GM12864 (cell line): ENCODE data around the gene NKG7.

ENCODE experiments used
- DNase-seq: peaks from one replicate; pipeline ENCODE4 v3.0.0-alpha.2; 2011; ENCODE audit warnings: low read depth
- H3K4me3 ChIP-seq: 2 replicates; pipeline ENCODE4 v1.5.1; 2011; ENCODE audit warnings: mild to moderate bottlenecking, low read depth, low read length, control low read depth
- TF ChIP-seq, protein P1 (sequence below): IDR thresholded peaks from 2 replicates; pipeline ENCODE4 v1.5.1; 2011; ENCODE audit warnings: low read depth, mild to moderate bottlenecking, moderate library complexity, low read length, control low read depth, inconsistent platforms; ENCODE audit errors: missing control alignments

Gene NKG7

DNA sequence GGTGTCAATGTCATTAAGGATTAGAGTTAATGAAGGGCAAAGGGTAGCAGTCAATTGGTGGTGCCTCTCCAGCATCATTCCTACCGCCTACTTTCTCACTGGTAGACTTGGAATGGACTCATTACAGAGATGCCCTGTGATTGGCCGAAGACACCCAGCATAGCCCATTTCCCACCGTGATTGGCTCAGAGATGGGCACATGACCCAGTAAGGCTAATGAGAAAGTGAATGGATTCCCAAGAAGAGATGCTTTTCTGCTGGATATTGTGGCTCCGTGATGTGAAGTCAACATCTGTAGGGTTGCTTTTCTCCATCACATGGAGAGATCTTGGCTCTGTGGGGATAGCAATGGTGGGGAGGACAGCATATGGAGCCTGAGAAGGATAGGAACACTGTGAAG is 42.1 kb downstream of the NKG7 start:
- TF ChIP-seq, protein P1, sequence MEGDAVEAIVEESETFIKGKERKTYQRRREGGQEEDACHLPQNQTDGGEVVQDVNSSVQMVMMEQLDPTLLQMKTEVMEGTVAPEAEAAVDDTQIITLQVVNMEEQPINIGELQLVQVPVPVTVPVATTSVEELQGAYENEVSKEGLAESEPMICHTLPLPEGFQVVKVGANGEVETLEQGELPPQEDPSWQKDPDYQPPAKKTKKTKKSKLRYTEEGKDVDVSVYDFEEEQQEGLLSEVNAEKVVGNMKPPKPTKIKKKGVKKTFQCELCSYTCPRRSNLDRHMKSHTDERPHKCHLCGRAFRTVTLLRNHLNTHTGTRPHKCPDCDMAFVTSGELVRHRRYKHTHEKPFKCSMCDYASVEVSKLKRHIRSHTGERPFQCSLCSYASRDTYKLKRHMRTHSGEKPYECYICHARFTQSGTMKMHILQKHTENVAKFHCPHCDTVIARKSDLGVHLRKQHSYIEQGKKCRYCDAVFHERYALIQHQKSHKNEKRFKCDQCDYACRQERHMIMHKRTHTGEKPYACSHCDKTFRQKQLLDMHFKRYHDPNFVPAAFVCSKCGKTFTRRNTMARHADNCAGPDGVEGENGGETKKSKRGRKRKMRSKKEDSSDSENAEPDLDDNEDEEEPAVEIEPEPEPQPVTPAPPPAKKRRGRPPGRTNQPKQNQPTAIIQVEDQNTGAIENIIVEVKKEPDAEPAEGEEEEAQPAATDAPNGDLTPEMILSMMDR: no peak
- no peak overlapping the region for H3K4me3 ChIP-seq
- DNase-seq: no peak

DNA sequence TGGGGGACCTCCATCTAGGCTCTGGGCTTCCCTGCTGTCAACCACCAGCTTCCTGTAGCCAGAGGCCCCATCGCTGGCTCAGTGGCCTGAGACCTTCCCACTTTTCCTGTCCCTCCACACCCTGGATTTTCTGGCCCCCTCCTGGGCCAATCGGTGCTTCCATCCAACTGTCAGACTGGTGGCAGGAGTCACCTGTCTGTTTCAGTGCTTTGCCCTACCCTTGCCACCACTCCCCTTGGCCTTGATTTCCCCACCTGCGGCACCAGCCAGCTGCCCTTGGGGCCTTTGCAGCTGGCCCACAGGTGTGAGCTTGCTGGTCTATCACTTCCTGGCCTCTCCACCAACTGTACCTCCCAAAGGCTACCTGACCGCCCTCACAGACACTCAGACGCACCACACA is 43.0 kb downstream of the NKG7 start:
- TF ChIP-seq, protein P1: no peak
- no peak for DNase-seq

DNA sequence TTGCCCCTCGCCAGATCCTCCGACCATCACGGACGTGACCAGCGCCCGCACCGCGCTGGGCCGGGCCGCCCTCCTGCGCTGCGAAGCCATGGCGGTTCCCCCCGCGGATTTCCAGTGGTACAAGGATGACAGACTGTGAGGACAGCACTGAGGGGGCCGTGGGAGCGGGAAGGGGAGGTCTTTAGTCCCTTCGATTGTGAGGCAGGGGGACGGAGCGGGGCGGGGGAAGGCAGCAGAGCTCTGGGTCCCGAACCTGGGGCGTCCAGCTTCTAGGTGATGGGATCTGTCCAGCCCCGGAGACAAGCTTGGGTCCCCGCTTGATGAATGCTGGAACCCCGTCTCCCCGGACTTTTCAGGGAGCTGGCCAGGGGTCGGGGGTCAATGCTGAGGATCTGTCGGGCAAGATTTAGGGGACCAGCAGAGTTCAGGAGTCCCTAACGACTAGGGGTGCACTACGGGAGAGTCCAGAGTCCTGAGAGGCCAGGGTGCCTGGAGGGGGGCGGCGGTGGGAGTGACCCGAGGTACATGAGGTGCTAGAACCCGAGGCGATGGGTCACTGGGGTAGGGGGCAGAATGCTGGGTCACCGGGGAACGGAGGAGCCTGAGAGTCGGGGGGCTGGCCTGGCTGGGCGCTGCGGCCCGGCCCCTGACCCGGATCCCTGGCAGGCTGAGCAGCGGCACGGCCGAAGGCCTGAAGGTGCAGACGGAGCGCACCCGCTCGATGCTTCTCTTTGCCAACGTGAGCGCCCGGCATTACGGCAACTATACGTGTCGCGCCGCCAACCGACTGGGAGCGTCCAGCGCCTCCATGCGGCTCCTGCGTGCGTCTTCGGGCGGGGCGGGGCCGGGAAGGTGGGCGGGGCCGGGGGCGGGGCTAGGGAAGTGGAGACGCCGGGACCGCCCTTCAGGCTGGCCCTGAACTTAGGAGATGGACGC is 45.1 kb downstream of the NKG7 start:
- TF ChIP-seq, protein P1: no peak
- peak overlapping the region; percentile 14; the same call in 1 of the 2 replicates for H3K4me3 ChIP-seq

More for the DNA sequence above, 43.0 kb downstream of the NKG7 start:
- no peak overlapping the region for H3K4me3 ChIP-seq

DNA sequence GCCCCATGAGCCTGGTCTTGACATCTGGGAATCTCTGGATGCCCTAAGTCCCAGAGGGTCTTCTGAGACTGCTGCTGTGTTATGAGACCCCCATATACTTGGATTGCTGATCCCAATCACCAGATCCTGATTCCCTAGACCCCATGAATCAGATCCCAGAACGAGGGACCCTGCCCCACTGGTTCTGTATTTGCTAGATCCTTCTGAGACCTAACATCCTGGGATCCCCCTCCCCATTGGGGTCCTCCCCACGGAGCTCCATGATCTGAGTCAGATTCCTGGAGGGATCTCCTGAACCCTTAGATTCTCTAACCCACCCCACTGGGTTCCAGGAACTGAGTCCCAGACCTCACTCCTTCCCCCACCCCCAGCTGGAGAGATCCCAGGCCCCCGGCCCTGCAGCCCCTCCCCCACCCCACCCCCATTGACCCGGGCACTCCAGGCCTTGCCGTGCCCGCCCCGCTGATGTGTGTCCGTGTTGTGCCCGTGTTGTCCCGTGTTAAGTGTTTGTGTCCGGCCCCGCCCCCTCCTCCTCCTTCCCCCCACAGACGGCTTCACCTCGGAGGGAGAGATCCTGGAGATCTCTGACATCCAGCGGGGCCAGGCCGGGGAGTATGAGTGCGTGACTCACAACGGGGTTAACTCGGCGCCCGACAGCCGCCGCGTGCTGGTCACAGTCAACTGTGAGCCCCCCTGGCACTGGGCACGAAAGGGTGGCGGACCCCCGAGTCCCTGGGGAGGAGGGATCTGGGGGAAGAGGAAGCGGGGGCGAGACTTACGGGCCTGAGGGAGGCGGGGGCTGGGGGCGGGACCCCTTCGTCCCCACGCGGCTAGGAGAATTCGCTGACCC is 46.0 kb downstream of the NKG7 start:
- TF ChIP-seq, protein P1: no peak
- no peak overlapping the region for H3K4me3 ChIP-seq
- DNase-seq: no peak

More for the DNA sequence above, 45.1 kb downstream of the NKG7 start:
- no peak for DNase-seq

DNA sequence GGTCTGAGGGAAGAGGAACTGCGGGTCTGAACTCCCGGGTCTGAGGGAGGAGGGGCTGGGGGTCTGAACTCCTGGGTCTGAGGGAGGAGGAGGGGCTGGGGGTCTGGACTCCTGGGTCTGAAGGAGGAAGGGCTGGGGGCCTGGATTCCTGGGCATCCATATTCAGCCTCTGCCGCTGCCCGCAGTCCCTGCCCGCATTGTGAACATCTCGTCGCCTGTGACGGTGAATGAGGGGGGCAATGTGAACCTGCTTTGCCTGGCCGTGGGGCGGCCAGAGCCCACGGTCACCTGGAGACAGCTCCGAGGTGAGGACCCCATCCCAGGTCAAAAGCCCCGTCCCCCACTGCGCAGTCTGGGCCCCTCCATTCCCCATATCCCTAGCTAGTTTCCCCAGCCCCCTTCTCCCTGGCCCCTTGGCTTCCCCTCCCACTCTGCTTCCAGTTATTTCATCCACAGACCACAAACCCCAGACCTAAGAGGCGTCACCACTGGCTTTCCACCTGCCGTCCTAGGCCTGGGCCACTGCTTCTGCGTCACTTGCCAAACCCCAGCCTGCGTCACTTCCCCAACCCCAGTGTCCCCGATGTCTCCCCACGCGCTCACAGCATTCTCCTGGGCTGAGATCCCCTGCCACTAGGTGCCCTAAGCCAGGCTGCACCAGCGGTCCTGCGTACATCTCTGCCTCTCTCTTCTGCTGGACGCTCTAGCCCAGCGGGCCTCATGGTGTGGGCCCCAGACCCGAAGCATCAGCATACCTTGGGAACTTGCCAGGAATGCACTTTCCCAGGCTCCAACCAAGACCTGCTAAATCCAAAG is 47.1 kb downstream of the NKG7 start:
- TF ChIP-seq, protein P1: no peak
- DNase-seq: no peak
- H3K4me3 ChIP-seq: no peak overlapping the region

DNA sequence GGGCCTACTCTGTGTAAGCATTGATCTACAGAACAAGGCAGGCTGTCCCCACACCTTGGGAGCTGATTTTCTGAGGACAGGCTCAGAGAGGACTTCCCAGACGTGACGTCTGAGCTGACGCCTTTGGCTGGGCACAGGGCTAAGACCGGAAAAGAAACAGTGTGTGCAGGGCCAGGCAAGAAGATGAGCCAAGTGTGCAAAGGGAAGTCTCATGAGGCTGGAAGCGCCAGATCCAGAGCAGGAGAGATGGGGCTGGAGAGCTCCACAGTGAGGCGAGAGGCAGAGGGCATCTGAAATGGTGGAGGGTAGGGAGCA is 48.3 kb downstream of the NKG7 start:
- no peak overlapping the region for H3K4me3 ChIP-seq
- TF ChIP-seq, protein P1: no peak
- DNase-seq: no peak
